CD4-positive, alpha-beta T cell treated with Interleukin-17A for 4 hours (primary cell): ENCODE measurements around the gene ACER3.
"Not testable (repeated sequence)": the region's sequence is repeated elsewhere in the genome, so short reads cannot be mapped to it uniquely, and the experiment has no call there.

Experiments
- DNase-seq: peaks from one replicate; pipeline ENCODE4 v3.0.0-alpha.2; 2020; ENCODE audit warnings: mixed read lengths

ACER3 gene

GRCh38 chr11:77044356-77044755, 183.6 kb downstream of the ACER3 start:
- DNase-seq: no peak

- DNase-seq: no peak
These were observed 184.2 kb downstream of the ACER3 start for GRCh38 chr11:77044886-77045285.

- peak; percentile 73 for DNase-seq
These were observed 185.4 kb downstream of the ACER3 start for GRCh38 chr11:77046060-77046501.

- peak; percentile 80 for DNase-seq
These were observed 186.5 kb downstream of the ACER3 start for GRCh38 chr11:77047007-77047927.

- not testable (repeated sequence) for DNase-seq
These were observed 187.3 kb downstream of the ACER3 start for GRCh38 chr11:77047928-77048446.

GRCh38 chr11:77049026-77049425, 188.3 kb downstream of the ACER3 start:
- DNase-seq: no peak

- DNase-seq: no peak
These were observed 190.8 kb downstream of the ACER3 start for GRCh38 chr11:77051511-77051910.

GRCh38 chr11:77052518-77052917, 191.8 kb downstream of the ACER3 start:
- DNase-seq: no peak

GRCh38 chr11:77053217-77054015, 192.7 kb downstream of the ACER3 start:
- DNase-seq: no peak

- no peak for DNase-seq
These were observed 193.4 kb downstream of the ACER3 start for GRCh38 chr11:77054084-77054483.

- DNase-seq: no peak
These were observed 194.4 kb downstream of the ACER3 start for GRCh38 chr11:77055101-77055561.

- no peak for DNase-seq
These were observed 195.2 kb downstream of the ACER3 start for GRCh38 chr11:77055913-77056312.

GRCh38 chr11:77056814-77057402, 196.2 kb downstream of the ACER3 start:
- no peak for DNase-seq

GRCh38 chr11:77057938-77058474, 197.3 kb downstream of the ACER3 start:
- no peak for DNase-seq

- DNase-seq: no peak
These were observed 198.2 kb downstream of the ACER3 start for GRCh38 chr11:77058900-77059299.

- DNase-seq: no peak
These were observed 199.1 kb downstream of the ACER3 start for GRCh38 chr11:77059806-77060205.

- DNase-seq: no peak
These were observed 199.5 kb downstream of the ACER3 start for GRCh38 chr11:77060234-77060633.

GRCh38 chr11:77061258-77061657, 200.5 kb downstream of the ACER3 start:
- not testable (repeated sequence) for DNase-seq

- no peak for DNase-seq
These were observed 202.2 kb downstream of the ACER3 start for GRCh38 chr11:77062924-77063323.

- no peak for DNase-seq
These were observed 202.7 kb downstream of the ACER3 start for GRCh38 chr11:77063407-77063806.

- no peak for DNase-seq
These were observed 203.1 kb downstream of the ACER3 start for GRCh38 chr11:77063861-77064260.

- no peak for DNase-seq
These were observed 204.0 kb downstream of the ACER3 start for GRCh38 chr11:77064648-77065217.
